ENCODE results near the gene SLC35E1. TPM values are rescaled to one million over a fixed set of nuclear protein-coding genes. Genes with fewer than 3 reads are reported as not detected.
"Not testable (repeated sequence)": the region's sequence is repeated elsewhere in the genome, so short reads cannot be mapped to it uniquely, and the experiment has no call there.

Gene SLC35E1
- polyA plus RNA-seq, 1 experiment = 55.6 TPM

DNA sequence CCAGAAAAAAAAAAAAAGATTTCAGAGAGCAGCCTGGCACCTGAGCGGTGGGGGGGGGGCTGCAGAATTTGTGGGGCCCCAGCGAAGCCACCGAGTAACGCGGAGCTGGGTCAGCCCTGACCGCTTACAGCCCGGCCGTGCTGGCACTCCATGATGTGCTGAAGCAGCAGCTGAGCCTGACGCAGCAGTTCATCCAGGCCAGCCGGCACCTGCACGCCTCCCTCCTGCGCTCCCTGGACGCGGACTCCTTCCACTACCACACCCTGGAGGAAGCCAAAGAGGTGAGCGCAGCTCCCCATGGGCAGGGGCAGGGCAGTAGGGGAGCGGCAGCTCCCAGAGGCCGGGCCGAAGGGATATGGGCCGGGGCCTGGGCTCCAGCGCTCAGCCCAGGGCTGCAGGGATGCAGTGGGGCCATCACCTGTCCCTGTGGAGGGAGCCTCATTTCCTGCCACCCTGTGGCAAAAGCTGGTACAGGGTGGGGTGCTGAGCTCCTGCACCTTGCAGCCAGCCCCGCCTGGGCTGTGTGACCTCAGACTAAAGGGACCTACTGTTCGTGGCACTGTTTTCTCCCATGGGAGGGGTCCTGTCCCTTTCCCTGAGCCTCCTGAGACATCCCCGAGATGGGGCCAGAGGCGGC, 57.7 kb downstream of the SLC35E1 start:
- peaks cover 30% of the 10 kb centered on the region for H3K36me3 ChIP-seq (ENCODE audit: control insufficient read depth, insufficient read depth, low read length)
- no peak for TF ChIP-seq CTCF (IDR thresholded peaks at IDR 0.05; ENCODE audit: insufficient read depth, low read depth, low read length)
- no peak overlapping the region for H3K4me3 ChIP-seq (ENCODE audit: low read depth, low read length)
- ChIA-PET POLR2A (no interaction called here), CTCF (interaction anchor here (0.6 to 1.1 kb wide), 2 partner anchors 83 to 329 kb away, joined by 3 read pairs; partner anchors contain the start of gene FAM32A)
- H3K27me3 ChIP-seq (ENCODE audit: control insufficient read depth, insufficient read depth, low read length) = no peaks in the 10 kb centered on the region
- DNase-seq (ENCODE audit: low read depth) = no peak

GRCh38 chr19:16512611-16513010, 59.6 kb downstream of the SLC35E1 start:
- H3K4me3 ChIP-seq (ENCODE audit: low read depth, low read length); DNase-seq (ENCODE audit: low read depth); H3K27me3 ChIP-seq (ENCODE audit: control insufficient read depth, insufficient read depth, low read length); POLR2A ChIA-PET; CTCF ChIA-PET: not testable (repeated sequence)
- peaks cover 18% of the 10 kb centered on the region for H3K36me3 ChIP-seq (ENCODE audit: control insufficient read depth, insufficient read depth, low read length)

GRCh38 chr19:16509141-16510061, 62.8 kb downstream of the SLC35E1 start:
- no peak overlapping the region for H3K4me3 ChIP-seq (ENCODE audit: low read depth, low read length)
- no peak for DNase-seq (ENCODE audit: low read depth)
- TF ChIP-seq CTCF (IDR thresholded peaks at IDR 0.05; ENCODE audit: insufficient read depth, low read depth, low read length) = no peak
- H3K36me3 ChIP-seq (ENCODE audit: control insufficient read depth, insufficient read depth, low read length) = peaks cover 8% of the 10 kb centered on the region
- no peaks in the 10 kb centered on the region for H3K27me3 ChIP-seq (ENCODE audit: control insufficient read depth, insufficient read depth, low read length)
- POLR2A ChIA-PET = no interaction called here
- CTCF ChIA-PET = interaction anchor here (1.2 kb wide), 1 partner anchor 12 kb away, joined by 3 read pairs; no protein-coding TSS in a partner anchor

GRCh38 chr19:16508546-16508945, 63.7 kb downstream of the SLC35E1 start:
- H3K27me3 ChIP-seq (ENCODE audit: control insufficient read depth, insufficient read depth, low read length) = no peaks in the 10 kb centered on the region
- CTCF ChIA-PET = no interaction called here
- peaks cover 9% of the 10 kb centered on the region for H3K36me3 ChIP-seq (ENCODE audit: control insufficient read depth, insufficient read depth, low read length)
- POLR2A ChIA-PET = no interaction called here
- no peak overlapping the region for H3K4me3 ChIP-seq (ENCODE audit: low read depth, low read length)
- DNase-seq (ENCODE audit: low read depth) = no peak
- no peak for TF ChIP-seq CTCF (IDR thresholded peaks at IDR 0.05; ENCODE audit: insufficient read depth, low read depth, low read length)

- ChIA-PET CTCF (interaction anchor here (0.5 kb wide), 1 partner anchor 1362 kb away, joined by 4 read pairs; no protein-coding TSS in a partner anchor), POLR2A (no interaction called here)
- H3K27me3 ChIP-seq (ENCODE audit: control insufficient read depth, insufficient read depth, low read length) = no peaks in the 10 kb centered on the region
- TF ChIP-seq CTCF (IDR thresholded peaks at IDR 0.05; ENCODE audit: insufficient read depth, low read depth, low read length) = no peak
- H3K4me3 ChIP-seq (ENCODE audit: low read depth, low read length) = no peak overlapping the region
- no peak for DNase-seq (ENCODE audit: low read depth)
- peaks cover 12% of the 10 kb centered on the region for H3K36me3 ChIP-seq (ENCODE audit: control insufficient read depth, insufficient read depth, low read length)
Observed at GRCh38 chr19:16506961-16507360, 65.3 kb downstream of the SLC35E1 start.

- H3K36me3 ChIP-seq (ENCODE audit: control insufficient read depth, insufficient read depth, low read length) = peaks cover 12% of the 10 kb centered on the region
- DNase-seq (ENCODE audit: low read depth); H3K4me3 ChIP-seq (ENCODE audit: low read depth, low read length); H3K27me3 ChIP-seq (ENCODE audit: control insufficient read depth, insufficient read depth, low read length); POLR2A ChIA-PET; CTCF ChIA-PET: not testable (repeated sequence)
Observed at GRCh38 chr19:16506161-16506560, 66.1 kb downstream of the SLC35E1 start.

Data from BJ (cell line).